ENCODE results near the gene ANKRD44.

GRCh38 chr2:197315371-197315770 is 4.8 kb upstream of the ANKRD44 start:
- no peak for TF ChIP-seq POLR2AphosphoS5 (IDR thresholded peaks at IDR 0.05; ENCODE audit: low read depth, low read length)
- TF ChIP-seq TAF1 (IDR thresholded peaks at IDR 0.05; ENCODE audit: borderline replicate concordance, insufficient read depth, low read length), result no peak

All from PFSK-1 (cell line).